Adrenal gland (tissue), 12 donors: ENCODE data around the gene CNKSR1. TPM values are rescaled to one million over a fixed set of nuclear protein-coding genes. Genes with fewer than 3 reads are reported as not detected.

ENCODE experiments used
- DNase-seq, 7 donors: peaks; one replicate each; pipeline ENCODE4 v3.0.0-alpha.2; 2019 to 2020
- H3K27ac ChIP-seq, 5 donors: fragments of 200-600 bp; sonication (generic) in 4 of 5; 1 replicate in 3 of 5; 2 replicates in 2 of 5; pipeline versions ENCODE4 v1.5.1 to v1.8.0; 2016 to 2020; ENCODE audit warnings: mild to moderate bottlenecking in 1 of 5
- H3K27me3 ChIP-seq: fragments of 200-600 bp; 2 replicates; pipeline ENCODE4 v1.8.0; 2021
- H3K36me3 ChIP-seq, 2 donors: fragments of 200-600 bp; replicated peaks in 1 of 2; 1 replicate in 1 of 2; 2 replicates in 1 of 2; pipeline versions ENCODE4 v1.5.1 to v1.8.0; 2018 to 2022
- H3K4me1 ChIP-seq, 2 donors: fragments of 200-600 bp; replicated peaks in 1 of 2; 1 replicate in 1 of 2; 2 replicates in 1 of 2; pipeline versions ENCODE4 v1.5.1 to v1.8.0; 2018 to 2021
- H3K4me3 ChIP-seq, 4 donors: fragments of 200-600 bp; sonication (generic) in 3 of 4; one replicate each; pipeline ENCODE4 v1.5.1; 2016 to 2018
- H3K9me3 ChIP-seq, 3 donors: fragments of 200-600 bp; sonication (generic) in 1 of 3; replicated peaks in 1 of 3; 1 replicate in 2 of 3; 2 replicates in 1 of 3; pipeline versions ENCODE4 v1.5.1 to v1.8.0; 2016 to 2021
- CTCF ChIP-seq, 6 experiments: fragments of 450-650 bp in 4 of 6; fragments of 200-600 bp in 2 of 6; sonication (generic) in 1 of 6; IDR thresholded peaks; 1 replicate in 5 of 6; 2 replicates in 1 of 6; pipeline versions ENCODE4 v1.5.1 to v1.8.0; 2016 to 2021; ENCODE audit warnings: antibody characterized with exemption in 6 of 6, mild to moderate bottlenecking in 2 of 6, moderate library complexity in 1 of 6
- POLR2A ChIP-seq, 2 donors: fragments of 450-650 bp; IDR thresholded peaks; one replicate each; pipeline ENCODE4 v1.6.1; 2017; ENCODE audit warnings: antibody characterized with exemption in 2 of 2, mild to moderate bottlenecking in 2 of 2, moderate library complexity in 1 of 2
- WGBS, 4 donors: extraction: QIAGEN DNeasy Blood & Tissue Kit in 2 of 4; methylation state at CpG; one replicate each; pipeline versions ENCODE4 v1.1.5 to v1.1.7; 2013 to 2017; 5-methylcytosine and 5-hydroxymethylcytosine counted together
- intact Hi-C, 2 donors: fragments of 100-400 bp; cut with DNase I; formaldehyde crosslinking; loops; one replicate each; pipeline versions ENCODE4 v1.14.1 to v1.15.0; 2022 to 2023
- polyA plus RNA-seq, 3 donors: library from polyadenylated mRNA; stranded (reverse); fragments of 200-250 nt in 2 of 3; fragments of 350-450 nt in 1 of 3; fragmentation: Illumina TruSeq in 1 of 3; extraction: RNeasy Lipid Tissue Mini Kit (QIAGEN cat#74804) in 1 of 3; gene quantifications; one replicate each; pipeline ENCODE4 v1.2.3, GENCODE V29; 2013 to 2014
- total RNA-seq, 9 donors: library from RNA; depleted of rRNA in 4 of 9; stranded (reverse); fragments of >200 nt in 4 of 9; fragments of 120-200 nt in 1 of 9; fragmentation: NEBNext Ultra II Directional in 1 of 9; extraction: Animal tissue kit (Norgen Biotek cat#: 25700) in 1 of 9; gene quantifications; one replicate each; pipeline versions ENCODE4 v1.1.0 to v1.2.4, GENCODE V29; 2013 to 2023
- donor health status: healthy with polysubstance abuse.
- donor health status: Bipolar disorder and iron deficiency.
- donor health status: DM: yes; HTN: yes; CAD: no.
- donor health status: DM: no; HTN: no; CAD: no.
- donor health status: DM: no; HTN: no; CAD: no.
- donor health status: DM: yes; HTN: yes; CAD: no.

Gene CNKSR1
- total and polyA plus RNA-seq, 12 donors = 0.17 to 2.1 (median 0.35) TPM; not detected in 4

- H3K4me1 ChIP-seq = no peaks in the 10 kb centered on the region
- H3K4me3 ChIP-seq = no peak overlapping the region
- no peaks in the 10 kb centered on the region for H3K27me3 ChIP-seq
- no peak overlapping the region for H3K27ac ChIP-seq
- TF ChIP-seq POLR2A (IDR thresholded peaks at IDR 0.05) (no peak), CTCF (IDR thresholded peaks at IDR 0.05) (no peak)
- no peaks in the 10 kb centered on the region for H3K9me3 ChIP-seq
- intact Hi-C loops = no loop called here
- 82 to 85% (median 84%) methylated on average over 11 of the region's 11 CpGs for WGBS, 4 donors
- no peak for DNase-seq
- no peaks in the 10 kb centered on the region for H3K36me3 ChIP-seq
Observed at GRCh38 chr1:26197813-26198212, 20.5 kb downstream of the CNKSR1 start.

DNA sequence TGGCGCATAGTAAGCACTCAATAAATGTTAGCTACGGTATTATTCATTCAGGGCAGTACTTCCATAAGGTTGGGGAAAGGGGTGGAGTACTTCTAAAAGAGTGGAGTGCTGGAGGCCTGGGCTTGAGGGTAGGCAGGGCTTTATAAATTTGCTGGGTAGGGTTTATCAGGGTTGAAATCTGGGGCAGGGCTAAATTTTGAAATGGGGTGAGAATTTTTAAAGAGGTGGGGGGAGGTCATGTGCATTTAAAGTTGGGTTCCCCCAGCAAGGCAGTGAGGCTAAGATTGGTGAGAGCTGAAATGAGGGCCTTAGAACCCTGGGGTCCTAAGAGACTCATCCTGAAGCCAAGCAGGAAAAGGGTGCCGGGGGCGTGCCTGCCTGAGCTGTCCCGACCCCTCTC is 23.1 kb downstream of the CNKSR1 start:
- DNase-seq = no peak
- WGBS, 4 donors = 90 to 96% (median 94%) methylated on average over 4 to 5 of the region's 5 CpGs

GRCh38 chr1:26203642-26204318 is 26.5 kb downstream of the CNKSR1 start:
- TF ChIP-seq POLR2A (IDR thresholded peaks at IDR 0.05) (no peak), CTCF (IDR thresholded peaks at IDR 0.05) (no peak)
- intact Hi-C loops = no loop called here
- 75 to 85% (median 76%) methylated on average over 7 to 9 of the region's 9 CpGs for WGBS, 4 donors

More for the DNA sequence above, 23.1 kb downstream of the CNKSR1 start:
- TF ChIP-seq CTCF (IDR thresholded peaks at IDR 0.05) (no peak), POLR2A (IDR thresholded peaks at IDR 0.05) (no peak)
- Histone ChIP-seq H3K27ac (no peak overlapping the region), H3K9me3 (no peaks in the 10 kb centered on the region), H3K36me3 (no peaks in the 10 kb centered on the region), H3K4me1 (no peaks in the 10 kb centered on the region), H3K4me3 (no peak overlapping the region), H3K27me3 (no peaks in the 10 kb centered on the region)
- intact Hi-C loops = no loop called here

GRCh38 chr1:26210147-26210870 is 33.0 kb downstream of the CNKSR1 start:
- H3K9me3 ChIP-seq = no peaks in the 10 kb centered on the region
- intact Hi-C loops = no loop called here
- no peaks in the 10 kb centered on the region for H3K36me3 ChIP-seq
- no peaks in the 10 kb centered on the region for H3K4me1 ChIP-seq
- TF ChIP-seq CTCF (IDR thresholded peaks at IDR 0.05) (no peak), POLR2A (IDR thresholded peaks at IDR 0.05) (no peak)
- H3K4me3 ChIP-seq = no peak overlapping the region
- H3K27ac ChIP-seq = no peak overlapping the region
- H3K27me3 ChIP-seq = no peaks in the 10 kb centered on the region
- WGBS, 4 donors = 60 to 83% (median 79%) methylated on average over 3 to 5 of the region's 5 CpGs
- no peak for DNase-seq

More at GRCh38 chr1:26203642-26204318, 26.5 kb downstream of the CNKSR1 start:
- Histone ChIP-seq H3K27me3 (no peaks in the 10 kb centered on the region), H3K4me3 (no peak overlapping the region), H3K4me1 (no peaks in the 10 kb centered on the region), H3K36me3 (no peaks in the 10 kb centered on the region), H3K27ac (no peak overlapping the region), H3K9me3 (no peaks in the 10 kb centered on the region)
- DNase-seq = no peak
